ENCODE results near the gene NOL4L.

Gene NOL4L

GRCh38 chr20:32538526-32538939, 46.6 kb downstream of the NOL4L start:
- DNase-seq, result peak; percentile 57

- DNase-seq, result peak; percentile 84
Measured at GRCh38 chr20:32537657-32538525, 47.2 kb downstream of the NOL4L start.

DNA sequence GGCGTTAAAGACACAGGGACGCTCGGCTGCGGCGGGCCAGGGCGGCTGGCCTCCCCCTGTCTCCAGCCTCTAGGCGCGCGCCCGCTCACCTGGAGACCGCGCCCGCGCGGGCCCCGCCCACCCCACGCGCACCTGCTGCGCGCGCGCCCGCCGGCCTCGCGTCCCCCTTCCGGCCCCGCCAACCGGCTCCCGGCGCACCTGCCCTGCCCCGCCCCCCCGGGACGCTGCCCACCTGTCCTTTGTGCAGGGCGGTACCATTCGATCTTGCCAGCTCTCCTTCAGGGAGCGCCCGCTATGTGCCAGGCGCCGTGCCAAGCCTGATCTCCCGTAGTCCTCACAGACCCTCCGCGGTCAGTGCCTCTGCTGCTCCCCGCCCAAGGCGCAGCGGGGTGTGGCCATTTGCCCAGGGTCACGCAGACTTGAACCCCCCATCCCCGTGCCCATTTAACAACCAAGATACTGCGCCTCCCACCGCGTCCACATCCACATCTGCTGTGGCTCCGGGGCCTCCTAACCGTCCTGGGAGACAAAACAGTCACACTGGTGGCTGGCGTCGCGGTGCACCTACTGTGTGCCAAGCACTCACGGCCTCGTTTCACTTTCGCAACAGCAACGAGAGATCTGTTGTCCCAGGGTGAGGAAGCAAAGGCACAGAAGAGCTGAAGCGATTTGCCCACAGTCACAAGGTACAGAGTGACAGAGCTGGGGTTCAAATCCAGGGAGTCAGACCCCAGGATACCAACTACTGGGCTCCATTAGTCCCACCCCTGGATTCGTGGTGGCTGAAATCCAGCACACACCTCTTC, 48.1 kb downstream of the NOL4L start:
- DNase-seq, result peak; percentile 84

DNA sequence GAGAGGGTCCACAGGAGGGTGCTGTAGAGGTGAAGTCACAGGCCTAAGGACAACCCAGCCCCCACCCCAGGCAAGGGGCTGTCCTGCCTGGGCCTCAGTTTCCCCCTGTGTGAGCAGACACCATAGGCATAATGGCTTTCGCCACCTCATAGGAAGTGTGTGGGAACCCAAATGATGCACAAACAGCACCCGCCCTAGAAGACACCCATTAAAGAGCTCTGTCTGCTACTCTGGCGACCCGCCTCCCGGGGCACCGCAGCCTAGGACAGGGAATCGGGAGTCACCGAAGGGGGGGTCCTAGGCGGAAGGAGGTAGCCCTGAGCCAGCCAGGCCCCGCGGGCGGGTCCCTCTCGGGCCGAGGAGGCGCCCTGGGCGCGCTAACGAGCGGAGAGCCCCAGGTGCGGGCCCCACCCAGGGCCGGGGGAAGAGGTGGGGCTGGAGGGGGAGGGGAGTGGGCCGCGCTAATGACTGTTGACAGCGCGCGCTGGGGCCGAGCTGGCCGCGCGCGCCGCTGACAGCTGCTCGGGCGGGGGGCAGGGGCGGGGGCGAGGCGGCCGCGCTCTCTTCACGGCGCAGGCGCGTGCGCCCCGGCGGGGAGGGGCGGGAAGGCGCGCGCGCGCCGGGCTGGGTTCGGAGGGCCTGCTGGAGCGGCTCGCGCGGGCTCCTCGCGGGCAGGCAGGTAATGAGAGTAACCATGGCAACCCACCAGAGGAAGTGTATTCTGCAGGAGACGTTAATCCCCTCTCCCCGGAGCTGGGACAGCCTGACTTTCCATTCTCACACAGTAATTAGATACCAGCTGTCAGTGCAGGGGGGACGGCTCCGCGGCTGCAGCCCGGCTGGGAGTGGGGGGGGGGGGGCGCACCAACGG, 48.9 kb downstream of the NOL4L start:
- DNase-seq, result peak; percentile 82

- DNase-seq, result no peak
Measured at GRCh38 chr20:32535316-32535952, 49.7 kb downstream of the NOL4L start.

GRCh38 chr20:32534661-32535240, 50.4 kb downstream of the NOL4L start:
- peak; percentile 59 for DNase-seq

- DNase-seq, result no peak
Measured at GRCh38 chr20:32533732-32534131, 51.4 kb downstream of the NOL4L start.

- no peak for DNase-seq
Measured at GRCh38 chr20:32532246-32532645, 52.9 kb downstream of the NOL4L start.

DNA sequence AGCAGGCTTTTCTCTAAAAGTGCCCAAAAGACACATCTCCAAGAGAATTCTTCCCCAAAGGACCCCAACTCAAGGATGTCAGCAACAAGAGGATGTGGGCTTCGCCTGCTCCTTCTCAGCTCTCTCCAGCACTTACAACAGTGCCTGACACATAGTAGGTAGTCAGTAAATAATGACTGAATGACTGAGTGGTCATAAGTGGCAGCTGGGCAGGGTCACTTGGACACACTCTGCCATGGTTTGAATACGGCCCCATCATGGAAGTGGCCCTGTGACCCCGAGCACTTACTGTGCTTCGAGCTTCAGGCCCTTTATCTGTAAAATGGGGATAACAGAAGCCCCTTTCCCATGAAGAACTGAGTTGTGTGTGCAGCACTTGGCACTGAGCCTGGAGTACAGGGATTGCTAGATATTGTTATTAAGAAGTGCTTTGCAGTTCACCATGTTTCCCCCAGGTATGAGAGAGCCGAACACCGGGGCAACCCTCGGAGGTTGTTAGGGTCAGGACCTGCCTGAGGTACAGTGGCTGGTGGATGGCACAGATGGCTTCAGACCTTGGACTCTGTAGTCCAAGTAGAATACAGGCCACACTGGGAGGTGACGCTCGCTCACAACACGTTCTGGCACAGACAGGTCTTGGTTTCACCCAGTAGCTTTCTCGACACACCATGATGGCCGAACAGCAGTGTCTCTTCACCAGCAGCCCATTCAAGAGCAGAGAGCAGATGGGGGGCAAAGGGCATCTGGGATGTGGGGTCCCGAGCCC, 56.0 kb downstream of the NOL4L start:
- no peak for DNase-seq

- peak; percentile 82 for DNase-seq
Measured at GRCh38 chr20:32528171-32528891, 56.8 kb downstream of the NOL4L start.

DNA sequence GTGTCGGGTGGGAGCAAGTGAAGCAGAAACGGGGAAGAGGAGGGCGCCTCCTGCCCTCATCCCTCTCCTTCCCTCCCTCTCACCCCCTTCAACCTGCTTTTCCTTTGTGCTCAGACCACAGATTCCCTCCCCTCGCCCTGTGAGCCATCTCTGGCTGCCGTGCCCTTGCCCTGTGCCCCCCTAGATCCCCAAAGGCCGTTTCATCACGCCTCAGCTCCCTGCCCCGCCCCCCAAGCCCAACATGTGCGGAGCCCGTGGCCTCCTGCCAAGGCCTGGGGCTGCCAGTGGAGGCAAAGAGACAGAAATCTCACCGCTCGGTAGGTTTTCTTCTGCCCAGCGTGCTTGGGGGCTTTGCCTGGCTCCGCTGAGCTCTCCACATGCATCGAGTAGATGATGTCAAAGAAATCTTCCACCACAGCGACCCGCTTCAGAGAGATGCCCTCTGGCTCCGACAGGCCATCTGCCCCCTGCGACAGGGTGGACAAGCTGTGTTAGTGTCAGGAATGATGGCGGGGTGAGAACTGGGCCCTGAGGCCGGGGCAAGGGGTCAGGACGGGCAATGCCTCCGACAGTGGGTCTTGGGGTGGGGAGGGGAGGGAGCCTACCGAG, 57.6 kb downstream of the NOL4L start:
- DNase-seq, result peak; percentile 77

DNA sequence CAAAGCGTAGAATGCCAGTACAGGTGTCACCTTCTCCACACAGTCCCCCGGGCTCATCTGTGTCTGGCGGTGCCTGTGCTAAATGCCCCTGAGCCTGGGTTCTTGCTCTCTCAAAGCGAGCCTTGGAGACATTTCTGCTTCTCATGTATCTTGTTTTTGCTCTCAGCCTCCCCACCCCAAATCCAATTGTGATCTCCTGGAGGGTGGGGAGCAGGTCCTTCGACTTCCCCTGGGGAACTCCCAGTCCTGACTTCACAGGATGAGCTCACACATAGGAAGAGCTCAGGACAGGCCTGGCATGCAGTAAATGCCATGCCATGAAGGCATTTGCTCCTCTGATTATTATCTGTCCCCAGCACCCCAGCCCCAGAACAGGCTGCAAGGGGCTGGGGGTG, 58.1 kb downstream of the NOL4L start:
- DNase-seq, result no peak

GRCh38 chr20:32526541-32526940, 58.6 kb downstream of the NOL4L start:
- no peak for DNase-seq

DNA sequence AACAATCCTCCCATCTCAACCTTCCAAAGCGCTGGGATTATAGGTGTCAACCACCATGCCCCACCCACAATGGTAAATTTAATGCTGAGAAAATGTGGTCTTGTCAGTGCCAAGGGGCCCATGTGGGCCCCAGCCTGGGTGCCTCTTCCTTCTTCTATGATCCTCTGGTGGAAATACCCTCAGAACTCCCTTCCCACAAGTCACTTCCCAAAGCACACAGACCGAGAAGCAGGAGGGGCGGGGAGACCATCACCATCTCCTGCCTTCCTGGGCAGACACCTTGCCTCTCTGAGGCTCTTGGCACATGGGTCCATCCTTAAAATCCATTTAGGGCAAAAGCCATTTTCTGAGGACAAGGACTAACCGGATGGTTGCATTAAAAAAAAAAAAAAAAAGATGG, 59.0 kb downstream of the NOL4L start:
- no peak for DNase-seq

DNA sequence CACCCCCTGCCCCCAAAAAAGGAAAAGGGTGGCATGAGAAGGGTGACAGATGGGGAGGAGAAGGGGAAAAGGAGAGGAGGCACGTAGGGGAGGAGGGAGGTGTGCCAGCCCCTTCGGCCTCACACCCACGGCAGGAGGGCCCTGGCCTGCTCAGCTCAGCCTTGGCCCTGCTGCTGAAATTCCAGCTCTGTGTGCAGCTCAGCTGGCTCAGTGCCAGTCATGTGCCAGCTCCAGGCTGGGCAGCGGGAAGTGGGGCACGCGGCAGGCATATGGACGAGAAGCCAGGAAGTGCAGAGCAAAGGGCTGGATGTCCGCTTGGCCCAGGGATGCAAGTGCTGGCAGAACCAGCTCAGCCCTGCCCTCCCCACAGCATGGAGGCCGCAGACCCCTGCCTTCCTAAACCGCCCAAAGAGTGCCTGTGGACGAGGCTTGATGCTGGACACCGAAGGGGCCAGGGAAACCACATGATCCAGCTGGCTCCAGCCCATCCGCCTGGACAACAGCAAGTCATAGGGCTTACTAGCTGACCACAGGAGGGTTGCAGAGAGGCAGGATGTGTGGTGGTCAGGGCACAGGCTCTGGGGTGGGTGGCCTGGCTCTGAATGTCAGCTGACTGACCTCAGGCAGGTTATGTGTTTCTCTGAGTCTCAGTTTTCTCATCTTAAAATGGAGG, 60.2 kb downstream of the NOL4L start:
- DNase-seq, result no peak

GRCh38 chr20:32523613-32524213, 61.4 kb downstream of the NOL4L start:
- DNase-seq, result no peak

DNA sequence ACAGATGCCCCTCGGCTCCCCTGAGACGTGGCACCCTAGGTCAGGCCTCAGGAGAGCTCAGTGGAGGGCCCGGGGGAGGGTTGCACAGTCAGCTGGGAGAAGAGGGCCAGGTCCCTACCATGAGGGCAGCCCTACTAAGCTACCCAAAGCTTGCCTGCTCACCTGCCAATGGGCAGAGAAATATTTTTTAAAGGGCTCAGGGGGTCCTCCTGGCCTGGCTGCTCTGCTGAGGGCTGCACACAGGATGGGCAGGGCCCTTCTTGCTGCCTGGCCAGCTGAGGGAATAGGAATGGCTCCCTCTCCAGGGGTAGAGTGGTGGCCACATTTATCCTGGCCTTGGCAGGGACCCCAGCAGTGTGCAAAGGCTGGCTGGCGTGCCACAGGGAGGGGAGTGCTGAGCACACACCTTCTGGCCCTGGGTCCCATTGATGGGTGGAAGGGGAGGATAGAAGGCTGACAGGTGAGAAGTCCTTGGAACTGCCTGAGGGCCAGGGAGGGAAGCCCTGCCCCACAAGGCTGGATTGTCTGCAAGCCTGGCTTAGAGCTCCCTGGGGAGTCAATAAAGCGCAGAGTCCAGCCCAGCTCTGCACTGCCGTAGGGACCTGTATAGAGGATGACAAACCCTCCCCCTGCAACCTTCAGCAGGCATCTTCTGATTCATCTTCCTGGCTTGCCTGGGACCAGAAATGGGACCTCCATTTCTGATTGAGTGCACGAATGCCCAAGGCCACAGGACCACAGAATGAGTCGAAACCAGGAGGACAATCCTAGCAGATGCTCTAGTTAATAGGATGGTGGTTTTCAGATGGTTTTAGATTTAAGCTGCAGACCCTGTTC, 62.1 kb downstream of the NOL4L start:
- no peak for DNase-seq

DNA sequence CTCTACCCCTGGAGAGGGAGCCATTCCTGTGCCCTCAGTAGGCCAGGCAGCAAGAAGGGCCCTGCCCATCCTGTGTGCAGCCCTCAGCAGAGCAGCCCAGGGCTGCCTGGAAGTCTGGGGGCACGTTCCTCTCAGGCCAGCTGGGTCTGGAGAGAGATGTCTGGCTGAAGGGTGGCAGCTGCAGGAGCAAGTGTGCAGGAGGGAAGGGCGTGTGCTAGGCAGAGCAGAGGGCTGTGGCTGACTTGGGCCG, 62.7 kb downstream of the NOL4L start:
- DNase-seq, result peak; percentile 61
